HAP-1 (cell line): ENCODE measurements around the gene TTLL5.
"Not testable (repeated sequence)": the region's sequence is repeated elsewhere in the genome, so short reads cannot be mapped to it uniquely, and the experiment has no call there.

Experiments
- DNase-seq, 2 experiments: peaks; one replicate each; pipeline ENCODE4 v3.0.0-alpha.2; 2016 to 2020; ENCODE audit warnings: low spot score in 2 of 2
- H3K27me3 ChIP-seq: fragments of 250-450 bp; sonication (Bioruptor Pico); 2 replicates; pipeline ENCODE4 v1.5.1; 2020; ENCODE audit warnings: low read depth, mild to moderate bottlenecking, moderate library complexity
- H3K36me3 ChIP-seq: fragments of 250-450 bp; sonication (Bioruptor Pico); replicated peaks from 2 replicates; pipeline ENCODE4 v1.5.1; 2020; ENCODE audit warnings: mild to moderate bottlenecking
- H3K4me1 ChIP-seq: fragments of 250-450 bp; sonication (Bioruptor Pico); 2 replicates; pipeline ENCODE4 v1.5.1; 2020; ENCODE audit warnings: mild to moderate bottlenecking
- H3K4me3 ChIP-seq: fragments of 250-450 bp; sonication (Bioruptor Pico); 2 replicates; pipeline ENCODE4 v1.5.1; 2020; ENCODE audit warnings: mild to moderate bottlenecking, moderate library complexity
- H3K9me3 ChIP-seq: fragments of 250-450 bp; sonication (Bioruptor Pico); 2 replicates; pipeline ENCODE4 v1.5.1; 2020; ENCODE audit warnings: mild to moderate bottlenecking, moderate library complexity
- in situ Hi-C: fragments of 300-500 bp; cut with MboI; formaldehyde crosslinking; loops from 3 replicates; pipeline ENCODE4 v1.14.3; 2020; ENCODE audit warnings: low sequenced_read_pairs, inconsistent platforms, mixed read lengths

TTLL5 gene

DNA sequence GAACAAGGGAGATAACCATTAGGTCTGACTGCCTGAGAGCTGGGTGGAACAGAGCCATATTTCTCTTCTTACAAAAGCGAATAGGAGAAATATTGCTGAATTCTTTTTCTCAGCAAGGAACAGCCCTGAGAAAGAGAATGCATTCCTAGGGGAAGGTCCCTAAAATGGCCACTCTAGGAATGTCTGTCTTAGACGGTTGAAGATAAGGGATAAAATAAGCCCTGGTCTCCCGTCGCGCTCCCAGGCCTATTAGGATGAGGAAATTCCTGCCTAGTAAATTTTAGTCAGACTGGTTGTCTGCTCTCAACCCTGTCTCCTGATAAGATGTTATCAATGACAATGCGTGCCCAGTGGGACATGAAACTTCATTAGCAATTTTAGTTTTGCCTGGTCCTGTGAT, 34.0 kb downstream of the TTLL5 start:
- DNase-seq, H3K9me3 ChIP-seq, in situ Hi-C loops, H3K4me1 ChIP-seq, H3K27me3 ChIP-seq, H3K4me3 ChIP-seq: not testable (repeated sequence)
- H3K36me3 ChIP-seq: peaks cover 22% of the 10 kb centered on the region; the same call in 1 of the 2 replicates

DNA sequence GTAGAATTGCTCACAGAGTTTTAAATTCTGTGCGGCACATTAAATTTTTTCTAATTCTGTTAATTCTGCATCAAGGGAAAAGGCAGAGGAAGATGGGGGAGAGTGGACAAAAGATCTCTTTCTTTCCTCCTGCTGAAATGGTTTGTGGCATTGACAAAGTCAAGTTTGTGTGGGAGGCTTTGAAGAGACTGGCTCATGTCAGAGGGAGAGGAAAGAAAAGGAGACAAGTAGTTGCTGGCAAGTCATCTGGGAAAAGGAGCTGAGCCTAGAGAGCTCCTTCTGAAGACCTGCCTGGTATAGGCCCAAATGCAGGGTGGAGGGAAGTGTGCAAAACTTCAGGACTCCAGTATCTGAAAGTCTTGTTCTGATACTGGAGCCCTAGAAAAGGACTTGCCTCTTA, 36.3 kb downstream of the TTLL5 start:
- in situ Hi-C loops: no loop called here
- H3K4me3 ChIP-seq: no peak overlapping the region
- no peaks in the 10 kb centered on the region for H3K9me3 ChIP-seq
- no peak for DNase-seq
- peaks cover 16% of the 10 kb centered on the region; the same call in 1 of the 2 replicates for H3K36me3 ChIP-seq
- H3K4me1 ChIP-seq: no peaks in the 10 kb centered on the region
- H3K27me3 ChIP-seq: no peaks in the 10 kb centered on the region

DNA sequence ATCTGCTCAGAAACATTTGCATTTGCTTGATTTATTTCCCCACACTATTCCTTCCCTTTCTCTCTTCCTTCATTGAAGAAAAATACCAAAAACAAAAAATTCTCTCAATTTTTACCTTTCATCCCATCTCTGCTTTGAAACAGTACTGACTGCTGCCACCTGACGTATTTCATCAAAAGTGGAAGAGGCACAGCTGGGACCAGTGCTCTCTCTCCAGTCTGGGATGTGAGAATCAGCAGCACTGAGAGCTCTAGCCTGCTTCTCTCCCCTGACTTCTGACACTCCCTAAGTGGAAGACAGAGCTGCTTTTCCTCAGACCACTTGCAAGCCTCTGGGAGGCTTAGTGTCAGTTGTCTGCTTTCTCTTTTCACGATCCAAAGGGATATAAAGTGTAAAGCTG, 36.9 kb downstream of the TTLL5 start:
- in situ Hi-C loops: no loop called here
- DNase-seq: no peak
- peaks cover 16% of the 10 kb centered on the region; the same call in 1 of the 2 replicates for H3K36me3 ChIP-seq
- no peaks in the 10 kb centered on the region for H3K9me3 ChIP-seq
- no peaks in the 10 kb centered on the region for H3K27me3 ChIP-seq
- H3K4me1 ChIP-seq: no peaks in the 10 kb centered on the region
- H3K4me3 ChIP-seq: no peak overlapping the region

DNA sequence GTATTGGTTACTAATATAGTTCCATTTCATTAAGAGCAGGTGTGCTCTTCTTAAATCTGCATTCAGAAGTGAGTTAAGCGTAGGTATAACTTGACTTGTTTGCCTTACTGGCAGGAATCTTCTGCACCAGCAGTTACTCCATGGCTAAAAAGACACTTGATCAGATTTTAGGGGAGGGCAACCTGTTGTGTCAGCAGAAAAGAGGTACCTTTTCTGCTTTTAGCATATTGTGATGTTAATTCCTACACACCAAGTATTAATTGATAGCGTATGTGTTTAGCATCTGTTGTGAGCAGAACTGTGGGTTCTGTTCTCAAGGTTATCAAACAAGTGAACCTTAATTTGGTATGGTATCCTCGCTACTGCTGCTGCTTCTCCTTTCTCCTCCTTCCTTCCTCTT, 38.3 kb downstream of the TTLL5 start:
- Histone ChIP-seq H3K9me3 (no peaks in the 10 kb centered on the region), H3K4me1 (no peaks in the 10 kb centered on the region), H3K27me3 (no peaks in the 10 kb centered on the region), H3K36me3 (peaks cover 16% of the 10 kb centered on the region; the same call in 1 of the 2 replicates), H3K4me3 (no peak overlapping the region)
- in situ Hi-C loops: no loop called here
- DNase-seq: no peak

DNA sequence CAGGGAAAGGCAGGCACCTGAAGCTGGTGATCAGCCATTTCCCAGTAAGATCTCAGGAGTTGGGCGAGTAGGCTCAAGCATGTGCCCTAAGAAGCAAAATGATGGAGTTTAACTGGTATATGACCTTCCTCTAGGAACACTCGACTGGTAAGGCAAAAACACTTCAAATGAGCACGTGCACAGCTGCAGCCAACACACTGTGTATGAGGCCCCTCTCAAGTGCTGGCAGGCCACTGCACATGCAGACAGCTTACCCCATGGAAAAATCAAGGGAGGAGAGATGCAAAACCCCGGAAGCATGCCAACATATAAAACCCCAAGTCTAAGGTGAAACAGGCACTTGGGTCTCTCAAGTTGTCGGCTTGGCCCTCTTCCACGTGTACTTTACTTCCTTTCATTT, 39.2 kb downstream of the TTLL5 start:
- Histone ChIP-seq H3K27me3 (no peaks in the 10 kb centered on the region), H3K4me3 (no peak overlapping the region), H3K4me1 (no peaks in the 10 kb centered on the region), H3K36me3 (peaks cover 16% of the 10 kb centered on the region; the same call in 1 of the 2 replicates), H3K9me3 (no peaks in the 10 kb centered on the region)
- DNase-seq: no peak
- in situ Hi-C loops: loop anchor here (25.0 kb wide), 1 partner anchor 662 kb away; no protein-coding TSS in a partner anchor

- Histone ChIP-seq H3K9me3 (no peaks in the 10 kb centered on the region), H3K4me3 (no peak overlapping the region), H3K4me1 (no peaks in the 10 kb centered on the region), H3K27me3 (no peaks in the 10 kb centered on the region), H3K36me3 (peaks cover 13% of the 10 kb centered on the region; the same call in 1 of the 2 replicates)
- no peak for DNase-seq
- in situ Hi-C loops: loop anchor here (25.0 kb wide), 1 partner anchor 660 kb away; no protein-coding TSS in a partner anchor
These were observed 41.1 kb downstream of the TTLL5 start for GRCh38 chr14:75702122-75702521.

GRCh38 chr14:75702616-75703261, 41.7 kb downstream of the TTLL5 start:
- Histone ChIP-seq H3K9me3 (no peaks in the 10 kb centered on the region), H3K36me3 (peaks cover 13% of the 10 kb centered on the region; the same call in 1 of the 2 replicates), H3K4me3 (no peak overlapping the region), H3K27me3 (no peaks in the 10 kb centered on the region), H3K4me1 (no peaks in the 10 kb centered on the region)
- DNase-seq: no peak
- in situ Hi-C loops: loop anchor here (25.0 kb wide), 1 partner anchor 660 kb away; no protein-coding TSS in a partner anchor

GRCh38 chr14:75703467-75703866, 42.4 kb downstream of the TTLL5 start:
- Histone ChIP-seq H3K4me1 (no peaks in the 10 kb centered on the region), H3K4me3 (no peak overlapping the region), H3K9me3 (no peaks in the 10 kb centered on the region), H3K27me3 (no peaks in the 10 kb centered on the region), H3K36me3 (peaks cover 13% of the 10 kb centered on the region; the same call in 1 of the 2 replicates)
- DNase-seq: no peak
- in situ Hi-C loops: loop anchor here (25.0 kb wide), 1 partner anchor 659 kb away; no protein-coding TSS in a partner anchor

GRCh38 chr14:75705014-75705413, 44.0 kb downstream of the TTLL5 start:
- Histone ChIP-seq H3K4me3 (no peak overlapping the region), H3K27me3 (no peaks in the 10 kb centered on the region), H3K9me3 (no peaks in the 10 kb centered on the region), H3K4me1 (no peaks in the 10 kb centered on the region), H3K36me3 (peaks cover 4% of the 10 kb centered on the region; the same call in 1 of the 2 replicates)
- in situ Hi-C loops: loop anchor here (25.0 kb wide), 1 partner anchor 657 kb away; no protein-coding TSS in a partner anchor
- DNase-seq: no peak

GRCh38 chr14:75709207-75709812, 48.3 kb downstream of the TTLL5 start:
- in situ Hi-C loops: loop anchor here (25.0 kb wide), 1 partner anchor 653 kb away; no protein-coding TSS in a partner anchor
- no peak overlapping the region for H3K4me3 ChIP-seq
- no peaks in the 10 kb centered on the region; the same call in 1 of the 2 replicates for H3K36me3 ChIP-seq
- H3K9me3 ChIP-seq: no peaks in the 10 kb centered on the region
- peak; percentile 77 to 79 for DNase-seq
- H3K4me1 ChIP-seq: peaks cover 8% of the 10 kb centered on the region
- H3K27me3 ChIP-seq: no peaks in the 10 kb centered on the region

DNA sequence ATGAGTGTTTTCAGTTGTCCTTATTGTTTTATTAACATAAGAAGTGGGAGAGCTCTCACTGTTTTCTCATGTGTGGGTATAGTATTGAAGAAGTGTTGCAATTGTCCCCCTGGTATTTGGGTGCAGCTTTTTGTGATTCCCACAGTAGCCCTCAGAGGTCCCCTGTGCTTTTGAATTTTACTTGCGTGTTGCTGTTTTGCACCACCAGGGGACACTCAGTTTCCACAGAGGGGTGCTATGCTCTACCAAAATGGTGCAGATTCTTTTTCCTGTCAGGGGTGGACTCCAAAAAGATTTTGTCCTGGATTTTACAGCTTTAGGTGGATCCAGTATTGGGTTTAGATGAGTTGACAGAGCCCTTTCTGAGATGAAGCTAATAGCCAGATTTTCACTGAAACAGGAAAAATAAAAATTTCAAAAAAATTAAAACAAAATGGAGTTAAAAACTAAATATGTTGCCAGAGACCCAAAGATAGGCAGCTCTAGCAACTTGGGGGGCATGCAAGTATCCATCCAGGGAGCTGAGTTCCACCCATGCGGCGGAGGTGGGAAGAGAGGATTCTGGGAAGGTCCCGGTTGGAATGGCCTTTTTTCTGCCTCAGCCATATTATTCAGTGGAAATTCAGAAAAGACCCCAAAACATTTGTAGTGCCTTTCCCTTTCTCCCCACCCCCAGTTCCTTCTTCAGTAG, 50.2 kb downstream of the TTLL5 start:
- no peaks in the 10 kb centered on the region for H3K27me3 ChIP-seq
- no peak overlapping the region for H3K4me3 ChIP-seq
- no peaks in the 10 kb centered on the region; the same call in 1 of the 2 replicates for H3K36me3 ChIP-seq
- in situ Hi-C loops: loop anchor here (5.0 to 25.0 kb wide), 2 partner anchors 271 to 651 kb away; partner anchors contain the start of gene TGFB3
- peak; percentile 41 to 59 for DNase-seq
- H3K4me1 ChIP-seq: peaks cover 8% of the 10 kb centered on the region
- no peaks in the 10 kb centered on the region for H3K9me3 ChIP-seq

DNA sequence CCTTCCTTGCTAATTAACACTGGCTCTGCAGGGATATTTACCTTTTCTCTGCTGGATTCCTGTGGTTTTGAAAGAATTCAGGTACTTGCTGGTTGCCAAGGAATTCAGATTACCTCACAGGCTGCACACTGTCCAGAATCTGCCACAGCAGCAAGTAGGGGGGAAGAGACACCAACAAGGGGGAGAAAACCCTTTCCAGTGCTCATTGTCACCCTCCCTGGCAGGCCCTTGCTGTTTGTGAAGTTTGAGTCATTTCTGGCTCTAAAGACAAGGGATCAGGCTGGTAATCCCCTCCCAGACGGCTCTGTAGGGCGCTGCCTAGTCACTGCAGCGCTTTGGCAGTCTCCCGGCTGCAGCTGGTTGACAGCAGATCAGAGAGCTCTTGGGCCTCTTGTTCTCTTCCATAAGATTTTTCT, 50.8 kb downstream of the TTLL5 start:
- peak; percentile 46 to 62 for DNase-seq
- in situ Hi-C loops: loop anchor here (5.0 to 25.0 kb wide), 2 partner anchors 270 to 650 kb away; partner anchors contain the start of gene TGFB3
- H3K9me3 ChIP-seq: no peaks in the 10 kb centered on the region
- H3K27me3 ChIP-seq: no peaks in the 10 kb centered on the region
- H3K4me3 ChIP-seq: no peak overlapping the region
- no peaks in the 10 kb centered on the region; the same call in 1 of the 2 replicates for H3K36me3 ChIP-seq
- peaks cover 8% of the 10 kb centered on the region for H3K4me1 ChIP-seq

- DNase-seq: no peak
- Histone ChIP-seq H3K36me3 (peaks cover 3% of the 10 kb centered on the region; the same call in 1 of the 2 replicates), H3K9me3 (no peaks in the 10 kb centered on the region), H3K4me3 (no peak overlapping the region), H3K27me3 (no peaks in the 10 kb centered on the region), H3K4me1 (peaks cover 8% of the 10 kb centered on the region)
- in situ Hi-C loops: loop anchor here (5.0 to 25.0 kb wide), 2 partner anchors 267 to 647 kb away; partner anchors contain the start of gene TGFB3
These were observed 53.9 kb downstream of the TTLL5 start for GRCh38 chr14:75714991-75715390.
